Tibial artery (tissue), 4 donors: ENCODE results near the gene TGFBR3.

ENCODE experiments used
- DNase-seq, 2 donors: peaks; one replicate each; pipeline ENCODE4 v3.0.0-alpha.2; 2019
- H3K27ac ChIP-seq, 2 donors: fragments of 200-600 bp; sonication (generic) in 1 of 2; 1 replicate in 1 of 2; 2 replicates in 1 of 2; pipeline ENCODE4 v1.5.1; 2018 to 2019; ENCODE audit warnings: mild to moderate bottlenecking in 1 of 2
- H3K27me3 ChIP-seq, 2 donors: fragments of 200-600 bp; sonication (generic) in 1 of 2; one replicate each; pipeline versions ENCODE4 v1.5.1 to v1.6.0; 2016 to 2019
- H3K36me3 ChIP-seq, 3 donors: fragments of 200-600 bp; sonication (generic) in 2 of 3; one replicate each; pipeline ENCODE4 v1.5.1; 2016 to 2019; ENCODE audit warnings: mild to moderate bottlenecking in 2 of 3
- H3K4me1 ChIP-seq, 4 donors: fragments of 200-600 bp; sonication (generic) in 2 of 4; 1 replicate in 3 of 4; 2 replicates in 1 of 4; pipeline ENCODE4 v1.5.1; 2016 to 2019
- H3K4me3 ChIP-seq, 2 donors: fragments of 200-600 bp; sonication (generic) in 1 of 2; 1 replicate in 1 of 2; 2 replicates in 1 of 2; pipeline ENCODE4 v1.5.1; 2018 to 2019; ENCODE audit warnings: mild to moderate bottlenecking in 2 of 2
- H3K9me3 ChIP-seq, 3 donors: fragments of 200-600 bp; sonication (generic) in 1 of 3; one replicate each; pipeline ENCODE4 v1.5.1; 2016 to 2019
- intact Hi-C: fragments of 100-400 bp; cut with DNase I; formaldehyde crosslinking; loops from one replicate; pipeline ENCODE4 v1.15.0; 2023; ENCODE audit warnings: low total_unique reads
- TF ChIP-seq, protein P1 (sequence below), 2 experiments: fragments of 200-600 bp in 1 of 2; fragments of 450-650 bp in 1 of 2; IDR thresholded peaks; one replicate each; pipeline ENCODE4 v1.5.1; 2017 to 2019; ENCODE audit warnings: antibody characterized with exemption in 2 of 2, mild to moderate bottlenecking in 1 of 2, moderate library complexity in 1 of 2

TGFBR3 gene

DNA sequence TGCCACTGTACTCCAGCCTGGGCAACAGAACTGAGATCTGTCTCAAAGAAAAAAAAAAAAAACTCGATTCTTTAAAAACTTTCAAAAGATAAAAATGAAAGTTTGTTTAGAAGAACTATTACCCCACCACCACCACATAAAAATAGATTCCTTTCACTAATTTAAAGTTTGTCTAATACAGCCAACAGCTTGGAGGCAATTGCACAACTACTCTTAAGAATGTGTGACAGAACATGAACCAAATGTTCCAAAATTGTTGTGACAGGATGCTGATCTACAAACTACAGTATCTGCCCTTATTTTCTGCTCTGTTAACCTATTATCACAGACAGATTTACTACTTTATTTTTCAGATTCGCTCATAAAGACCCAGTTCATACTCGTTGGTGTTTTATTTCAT is 5.5 kb upstream of the TGFBR3 start:
- intact Hi-C loops = no loop called here
- Histone ChIP-seq H3K9me3 (no peaks in the 10 kb centered on the region), H3K4me1 (peaks cover 0 to 22% (median 2%) of the 10 kb centered on the region in 4 donors), H3K27me3 (no peaks in the 10 kb centered on the region), H3K36me3 (no peaks in the 10 kb centered on the region), H3K27ac (no peak overlapping the region), H3K4me3 (no peak overlapping the region)
- DNase-seq = no peak
- TF ChIP-seq, protein P1, sequence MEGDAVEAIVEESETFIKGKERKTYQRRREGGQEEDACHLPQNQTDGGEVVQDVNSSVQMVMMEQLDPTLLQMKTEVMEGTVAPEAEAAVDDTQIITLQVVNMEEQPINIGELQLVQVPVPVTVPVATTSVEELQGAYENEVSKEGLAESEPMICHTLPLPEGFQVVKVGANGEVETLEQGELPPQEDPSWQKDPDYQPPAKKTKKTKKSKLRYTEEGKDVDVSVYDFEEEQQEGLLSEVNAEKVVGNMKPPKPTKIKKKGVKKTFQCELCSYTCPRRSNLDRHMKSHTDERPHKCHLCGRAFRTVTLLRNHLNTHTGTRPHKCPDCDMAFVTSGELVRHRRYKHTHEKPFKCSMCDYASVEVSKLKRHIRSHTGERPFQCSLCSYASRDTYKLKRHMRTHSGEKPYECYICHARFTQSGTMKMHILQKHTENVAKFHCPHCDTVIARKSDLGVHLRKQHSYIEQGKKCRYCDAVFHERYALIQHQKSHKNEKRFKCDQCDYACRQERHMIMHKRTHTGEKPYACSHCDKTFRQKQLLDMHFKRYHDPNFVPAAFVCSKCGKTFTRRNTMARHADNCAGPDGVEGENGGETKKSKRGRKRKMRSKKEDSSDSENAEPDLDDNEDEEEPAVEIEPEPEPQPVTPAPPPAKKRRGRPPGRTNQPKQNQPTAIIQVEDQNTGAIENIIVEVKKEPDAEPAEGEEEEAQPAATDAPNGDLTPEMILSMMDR (IDR thresholded peaks at IDR 0.05) = no peak

- peaks cover 0 to 24% (median 2%) of the 10 kb centered on the region in 4 donors for H3K4me1 ChIP-seq
- H3K9me3 ChIP-seq = no peaks in the 10 kb centered on the region
- no peak overlapping the region for H3K4me3 ChIP-seq
- no peaks in the 10 kb centered on the region for H3K36me3 ChIP-seq
- DNase-seq = no peak
- H3K27ac ChIP-seq = no peak overlapping the region
- no peaks in the 10 kb centered on the region for H3K27me3 ChIP-seq
- TF ChIP-seq, protein P1 (IDR thresholded peaks at IDR 0.05) = no peak
- intact Hi-C loops = loop anchor here (10.0 kb wide), 1 partner anchor 155 kb away; no protein-coding TSS in a partner anchor
Measured at GRCh38 chr1:91889717-91890459, 3.9 kb upstream of the TGFBR3 start.

DNA sequence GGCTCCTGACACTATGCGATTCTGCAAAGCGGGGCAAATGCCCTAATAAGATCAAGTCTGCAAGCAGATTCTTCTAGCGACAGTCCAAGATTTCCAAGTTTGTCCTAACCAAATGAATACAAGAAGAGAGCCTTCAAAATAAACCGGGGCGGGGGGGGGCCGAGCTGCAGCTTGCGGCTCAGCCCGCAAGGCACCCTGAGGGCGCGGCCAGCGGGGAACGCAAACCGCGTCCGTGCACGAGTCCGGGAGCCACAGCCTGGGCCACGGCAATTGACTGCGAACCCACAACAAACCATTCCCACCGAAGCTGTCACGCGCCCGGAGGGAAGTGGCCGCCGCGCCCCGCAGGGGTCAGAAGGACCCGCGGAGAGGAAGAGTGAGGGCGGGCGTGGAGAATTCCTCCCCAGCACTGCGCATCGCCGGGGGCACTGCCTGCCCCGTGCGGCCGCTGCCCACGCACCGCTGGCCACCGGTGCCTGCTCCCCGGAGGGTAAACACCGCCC is 687 bp downstream of the TGFBR3 start:
- H3K27me3 ChIP-seq = no peaks in the 10 kb centered on the region
- intact Hi-C loops = loop anchor here (10.0 kb wide), 1 partner anchor 150 kb away; no protein-coding TSS in a partner anchor
- H3K4me1 ChIP-seq = peaks cover 0 to 25% (median 10%) of the 10 kb centered on the region in 4 donors
- H3K9me3 ChIP-seq = no peaks in the 10 kb centered on the region
- H3K36me3 ChIP-seq = no peaks in the 10 kb centered on the region
- H3K27ac ChIP-seq = peak overlapping the region; percentile 90 to 91
- TF ChIP-seq, protein P1 (IDR thresholded peaks at IDR 0.05) = no peak
- DNase-seq = peak; percentile 56 to 71
- H3K4me3 ChIP-seq = peak overlapping the region; percentile 85 to 94

GRCh38 chr1:91884459-91885212 is 1.3 kb downstream of the TGFBR3 start:
- intact Hi-C loops = loop anchor here (10.0 kb wide), 1 partner anchor 150 kb away; no protein-coding TSS in a partner anchor
- TF ChIP-seq, protein P1 (IDR thresholded peaks at IDR 0.05) = no peak
- Histone ChIP-seq H3K27ac (peak overlapping the region; percentile 90 to 91), H3K27me3 (no peaks in the 10 kb centered on the region), H3K4me3 (peak overlapping the region; percentile 85 to 94), H3K36me3 (no peaks in the 10 kb centered on the region), H3K9me3 (no peaks in the 10 kb centered on the region), H3K4me1 (peaks cover 0 to 25% (median 10%) of the 10 kb centered on the region in 4 donors)
- no peak for DNase-seq

- Histone ChIP-seq H3K9me3 (no peaks in the 10 kb centered on the region), H3K36me3 (no peaks in the 10 kb centered on the region), H3K4me3 (peak overlapping the region; percentile 85 to 94), H3K27ac (no peak overlapping the region), H3K27me3 (no peaks in the 10 kb centered on the region), H3K4me1 (peaks cover 0 to 25% (median 10%) of the 10 kb centered on the region in 4 donors)
- intact Hi-C loops = loop anchor here (10.0 kb wide), 1 partner anchor 149 kb away; no protein-coding TSS in a partner anchor
- no peak for DNase-seq
- TF ChIP-seq, protein P1 (IDR thresholded peaks at IDR 0.05) = peak; percentile 26 to 33
Measured at GRCh38 chr1:91883470-91883869, 2.5 kb downstream of the TGFBR3 start.
